Gastrocnemius medialis (tissue), 4 donors: ENCODE results near the gene NTSR2. TPM values are rescaled to one million over a fixed set of nuclear protein-coding genes. Genes with fewer than 3 reads are reported as not detected.
A peak's percentile ranks its signal among the peaks of the same experiment; 100 is the strongest.

Source experiments
- ATAC-seq, 2 donors: fragments of 150-250 bp; one replicate each; pipeline ENCODE4 v1.9.1; 2016
- DNase-seq, 2 donors: peaks; one replicate each; pipeline ENCODE4 v3.0.0-alpha.2; 2019
- H3K27ac ChIP-seq, 4 donors: fragments of 200-600 bp; sonication (generic); 1 replicate in 1 of 4; 2 replicates in 3 of 4; pipeline ENCODE4 v1.5.1; 2016 to 2018; ENCODE audit warnings: mild to moderate bottlenecking in 2 of 4, moderate library complexity in 1 of 4
- H3K27me3 ChIP-seq, 3 donors: fragments of 200-600 bp; sonication (generic) in 2 of 3; 1 replicate in 1 of 3; 2 replicates in 2 of 3; pipeline versions ENCODE4 v1.5.1 to v1.6.0; 2016 to 2019; ENCODE audit warnings: mild to moderate bottlenecking in 1 of 3, moderate library complexity in 1 of 3
- H3K36me3 ChIP-seq, 2 donors: fragments of 200-600 bp; sonication (generic) in 1 of 2; one replicate each; pipeline ENCODE4 v1.5.1; 2017 to 2018
- H3K4me1 ChIP-seq, 2 donors: fragments of 200-600 bp; sonication (generic) in 1 of 2; one replicate each; pipeline ENCODE4 v1.5.1; 2016 to 2017; ENCODE audit warnings: mild to moderate bottlenecking in 2 of 2
- H3K4me3 ChIP-seq, 4 donors: fragments of 200-600 bp; sonication (generic) in 3 of 4; 1 replicate in 1 of 4; 2 replicates in 3 of 4; pipeline ENCODE4 v1.5.1; 2016 to 2019; ENCODE audit warnings: mild to moderate bottlenecking in 2 of 4
- H3K9me3 ChIP-seq, 3 donors: fragments of 200-600 bp; sonication (generic) in 2 of 3; 1 replicate in 1 of 3; 2 replicates in 2 of 3; pipeline ENCODE4 v1.5.1; 2016 to 2019
- CTCF ChIP-seq, 5 experiments: fragments of 450-650 bp in 3 of 5; fragments of 200-600 bp in 2 of 5; sonication (generic) in 2 of 5; IDR thresholded peaks in 4 of 5; conservative IDR thresholded peaks in 1 of 5; 1 replicate in 4 of 5; 2 replicates in 1 of 5; pipeline ENCODE4 v1.5.1; 2016 to 2019; ENCODE audit warnings: antibody characterized with exemption in 5 of 5, mild to moderate bottlenecking in 3 of 5, moderate library complexity in 3 of 5
- POLR2A ChIP-seq, 2 donors: fragments of 450-650 bp; IDR thresholded peaks; one replicate each; pipeline ENCODE4 v1.6.1; 2017; ENCODE audit warnings: antibody characterized with exemption in 2 of 2, mild to moderate bottlenecking in 2 of 2, moderate library complexity in 2 of 2
- in situ Hi-C, 4 donors: fragments of 200-750 bp; cut with MboI; loops; one replicate each; pipeline versions ENCODE4 v1.15.0 to v1.8.0; 2017; ENCODE audit warnings: low sequenced_read_pairs in 4 of 4
- intact Hi-C: fragments of 100-400 bp; cut with DNase I; formaldehyde crosslinking; loops from one replicate; pipeline ENCODE4 v1.15.1; 2023; ENCODE audit warnings: low total_unique reads
- total RNA-seq, 4 donors: library from RNA; depleted of rRNA; stranded (reverse); fragments of >200 nt; gene quantifications; one replicate each; pipeline versions ENCODE4 v1.1.0 to v1.2.3, GENCODE V29; 2016

NTSR2 gene
- total RNA-seq, 4 donors from 2014 or later: 0.62 to 0.85 TPM; not detected in 2

GRCh38 chr2:11635141-11635540, 34.9 kb downstream of the NTSR2 start:
- in situ Hi-C loops: no loop called here
- no peak for DNase-seq
- no peaks in the 10 kb centered on the region for H3K36me3 ChIP-seq
- no peak overlapping the region for H3K4me3 ChIP-seq
- H3K27ac ChIP-seq: no peak overlapping the region
- no peaks in the 10 kb centered on the region for H3K27me3 ChIP-seq
- peaks cover 14 to 15% of the 10 kb centered on the region in 2 donors for H3K4me1 ChIP-seq
- intact Hi-C loops: no loop called here
- ATAC-seq: no peak
- H3K9me3 ChIP-seq: no peaks in the 10 kb centered on the region
- TF ChIP-seq CTCF (IDR thresholded peaks at IDR 0.05 in 4 of 5, conservative IDR thresholded peaks at IDR 0.05 in 1 of 5): no peak
- no peak for TF ChIP-seq POLR2A (IDR thresholded peaks at IDR 0.05)

- peaks cover 15% of the 10 kb centered on the region in 2 donors for H3K4me1 ChIP-seq
- ATAC-seq (no peak), DNase-seq (no peak)
- no peaks in the 10 kb centered on the region for H3K27me3 ChIP-seq
- H3K9me3 ChIP-seq: no peaks in the 10 kb centered on the region
- H3K27ac ChIP-seq: no peak overlapping the region
- in situ Hi-C loops (no loop called here), intact Hi-C loops (no loop called here)
- TF ChIP-seq CTCF (IDR thresholded peaks at IDR 0.05 in 4 of 5, conservative IDR thresholded peaks at IDR 0.05 in 1 of 5): no peak
- TF ChIP-seq POLR2A (IDR thresholded peaks at IDR 0.05): no peak
- no peak overlapping the region for H3K4me3 ChIP-seq
- H3K36me3 ChIP-seq: no peaks in the 10 kb centered on the region
Observed at GRCh38 chr2:11634584-11634983, 35.4 kb downstream of the NTSR2 start.

- no peak for ATAC-seq
- H3K36me3 ChIP-seq: no peaks in the 10 kb centered on the region
- H3K4me1 ChIP-seq: peaks cover 15% of the 10 kb centered on the region in 2 donors
- H3K4me3 ChIP-seq: no peak overlapping the region
- no peak for TF ChIP-seq POLR2A (IDR thresholded peaks at IDR 0.05)
- TF ChIP-seq CTCF (IDR thresholded peaks at IDR 0.05 in 4 of 5, conservative IDR thresholded peaks at IDR 0.05 in 1 of 5): no peak
- in situ Hi-C loops (no loop called here), intact Hi-C loops (no loop called here)
- DNase-seq: no peak
- no peak overlapping the region for H3K27ac ChIP-seq
- H3K9me3 ChIP-seq: no peaks in the 10 kb centered on the region
- no peaks in the 10 kb centered on the region for H3K27me3 ChIP-seq
Observed at GRCh38 chr2:11633923-11634478, 36.0 kb downstream of the NTSR2 start.

GRCh38 chr2:11631462-11631861, 38.5 kb downstream of the NTSR2 start:
- H3K4me1 ChIP-seq: peaks cover 15% of the 10 kb centered on the region in 2 donors
- DNase-seq (peak; percentile 16 to 52), ATAC-seq (peak; percentile 21 to 39)
- TF ChIP-seq POLR2A (IDR thresholded peaks at IDR 0.05) (no peak), CTCF (IDR thresholded peaks at IDR 0.05 in 4 of 5, conservative IDR thresholded peaks at IDR 0.05 in 1 of 5) (no peak)
- intact Hi-C loops: no loop called here
- in situ Hi-C loops: no loop called here
- no peak overlapping the region for H3K4me3 ChIP-seq
- no peaks in the 10 kb centered on the region for H3K9me3 ChIP-seq
- H3K27me3 ChIP-seq: no peaks in the 10 kb centered on the region
- peak overlapping the region; percentile 66 to 72 (median 70) for H3K27ac ChIP-seq
- H3K36me3 ChIP-seq: no peaks in the 10 kb centered on the region

- Histone ChIP-seq H3K9me3 (no peaks in the 10 kb centered on the region), H3K27me3 (no peaks in the 10 kb centered on the region), H3K27ac (peak overlapping the region; percentile 66 to 72 (median 70)), H3K4me1 (peaks cover 15% of the 10 kb centered on the region in 2 donors), H3K4me3 (no peak overlapping the region), H3K36me3 (no peaks in the 10 kb centered on the region)
- in situ Hi-C loops: no loop called here
- ATAC-seq (peak; percentile 58 to 75), DNase-seq (peak; percentile 38 to 67)
- intact Hi-C loops: no loop called here
- TF ChIP-seq POLR2A (IDR thresholded peaks at IDR 0.05): no peak
- no peak for TF ChIP-seq CTCF (IDR thresholded peaks at IDR 0.05 in 4 of 5, conservative IDR thresholded peaks at IDR 0.05 in 1 of 5)
Observed at GRCh38 chr2:11630855-11631254, 39.1 kb downstream of the NTSR2 start.
